Ovary (tissue), 9 donors: ENCODE results near the gene XRCC3. TPM values are rescaled to one million over a fixed set of nuclear protein-coding genes. Genes with fewer than 3 reads are reported as not detected.

Experiments used
- DNase-seq, 5 donors: peaks; one replicate each; pipeline ENCODE4 v3.0.0-alpha.2; 2019 to 2020
- H3K27ac ChIP-seq, 2 donors: fragments of 200-600 bp; one replicate each; pipeline versions ENCODE4 v1.5.1 to v1.8.0; 2019 to 2022
- H3K27me3 ChIP-seq: fragments of 200-600 bp; one replicate; pipeline ENCODE4 v1.8.0; 2022
- H3K36me3 ChIP-seq: fragments of 200-600 bp; sonication (generic); one replicate; pipeline ENCODE4 v1.5.1; 2019
- H3K4me1 ChIP-seq: one replicate; pipeline ENCODE4 v1.8.1; 2013; ENCODE audit warnings: mild to moderate bottlenecking, moderate library complexity; ENCODE audit not compliant: insufficient read depth
- H3K4me3 ChIP-seq: fragments of 200-600 bp; sonication (generic); one replicate; pipeline ENCODE4 v1.5.1; 2017
- H3K9me3 ChIP-seq, 2 donors: fragments of 200-600 bp in 1 of 2; sonication (generic) in 1 of 2; one replicate each; pipeline versions ENCODE4 v1.5.1 to v1.8.1; 2013 to 2019; ENCODE audit warnings: mild to moderate bottlenecking in 1 of 2, moderate library complexity in 1 of 2
- EP300 ChIP-seq: sonication (generic); formaldehyde crosslinking; IDR thresholded peaks from one replicate; pipeline ENCODE4 v1.6.1; 2017; ENCODE audit warnings: antibody characterized with exemption
- POLR2A ChIP-seq: fragments of 450-650 bp; IDR thresholded peaks from one replicate; pipeline ENCODE4 v1.6.1; 2017; ENCODE audit warnings: antibody characterized with exemption, mild to moderate bottlenecking, moderate library complexity
- WGBS, 3 donors: extraction: QIAGEN DNeasy Blood & Tissue Kit in 1 of 3; methylation state at CpG; one replicate each; pipeline versions ENCODE4 v1.1.5 to v1.1.7; 2013 to 2017; 5-methylcytosine and 5-hydroxymethylcytosine counted together
- intact Hi-C, 4 donors: fragments of 100-400 bp; cut with DNase I; formaldehyde crosslinking; loops; one replicate each; pipeline versions ENCODE4 v1.11.0 to v1.15.1; 2022 to 2023
- polyA plus RNA-seq, 2 donors: library from polyadenylated mRNA; stranded (reverse); fragments of 200-250 nt in 1 of 2; fragments of 350-450 nt in 1 of 2; fragmentation: Illumina TruSeq in 1 of 2; extraction: RNeasy Lipid Tissue Mini Kit (QIAGEN cat#74804) in 1 of 2; gene quantifications; one replicate each; pipeline ENCODE4 v1.2.3, GENCODE V29; 2013 to 2014
- total RNA-seq, 7 donors: library from RNA; depleted of rRNA in 2 of 7; stranded (reverse); fragments of >200 nt in 2 of 7; fragmentation: NEBNext Ultra II Directional in 3 of 7; extraction: Animal tissue kit (Norgen Biotek cat#: 25700) in 3 of 7; gene quantifications; one replicate each; pipeline versions ENCODE4 v1.1.0 to v1.2.4, GENCODE V29; 2016 to 2023
- TF ChIP-seq, protein P1 (sequence below), 3 donors: fragments of 450-650 bp in 2 of 3; fragments of 200-600 bp in 1 of 3; IDR thresholded peaks; one replicate each; pipeline versions ENCODE4 v1.5.1 to v1.8.0; 2016 to 2022; ENCODE audit warnings: antibody characterized with exemption in 3 of 3, mild to moderate bottlenecking in 1 of 3
- donor health status: DM: no; HTN: no; CAD: no; lungs with moderate emphysema.
- donor health status: DM: no; HTN: no; CAD: no.
- donor health status: Bipolar disorder and iron deficiency.
- donor health status: DM: yes; HTN: yes; CAD: no.
- donor health status: DM: no; HTN: no; CAD: no.
- donor health status: DM: yes; HTN: yes; CAD: no.

Gene XRCC3
- total and polyA plus RNA-seq, 9 donors: 1.4 to 8.5 (median 3.7) TPM

DNA sequence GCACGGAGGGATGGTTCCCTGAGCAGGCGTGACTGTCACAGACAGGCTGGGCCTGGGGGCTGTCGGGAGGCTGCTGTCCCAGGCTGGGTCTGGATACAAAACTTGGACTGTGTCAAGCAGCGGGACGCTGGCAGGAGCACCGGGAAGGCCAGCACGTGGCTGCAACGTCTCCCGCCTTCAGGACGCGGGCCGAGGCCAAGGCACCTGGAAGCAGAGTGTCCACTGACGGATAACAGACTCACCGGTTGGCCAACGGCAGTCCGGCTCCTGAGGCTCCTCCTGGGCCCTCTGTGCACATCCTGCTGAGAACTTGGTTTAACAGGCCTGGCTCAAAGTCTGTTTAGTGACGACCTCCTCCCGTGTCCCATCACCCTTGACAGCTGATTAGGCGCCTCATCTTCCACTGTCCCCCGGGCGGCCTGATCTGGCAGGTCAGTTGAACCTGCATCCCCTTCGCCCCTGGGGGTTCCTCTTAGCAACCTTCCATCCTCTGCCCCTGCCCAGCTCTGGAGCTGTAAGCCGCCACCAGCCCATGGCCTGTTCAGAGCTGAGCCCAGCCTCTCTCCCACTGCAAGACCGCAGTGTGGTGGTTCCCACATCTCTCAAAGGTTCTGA lies 2.5 kb downstream of the XRCC3 start:
- Histone ChIP-seq H3K27me3 (no peaks in the 10 kb centered on the region), H3K36me3 (no peaks in the 10 kb centered on the region), H3K4me3 (no peak overlapping the region), H3K9me3 (no peaks in the 10 kb centered on the region), H3K4me1 (peaks cover 20% of the 10 kb centered on the region), H3K27ac (no peak overlapping the region)
- intact Hi-C loops: no loop called here
- 68 to 76% (median 69%) methylated on average over 24 of the region's 24 CpGs for WGBS, 3 donors
- DNase-seq: peak in 1 of 5 donors; percentile 46
- TF ChIP-seq EP300 (no peak), POLR2A (no peak)

DNA sequence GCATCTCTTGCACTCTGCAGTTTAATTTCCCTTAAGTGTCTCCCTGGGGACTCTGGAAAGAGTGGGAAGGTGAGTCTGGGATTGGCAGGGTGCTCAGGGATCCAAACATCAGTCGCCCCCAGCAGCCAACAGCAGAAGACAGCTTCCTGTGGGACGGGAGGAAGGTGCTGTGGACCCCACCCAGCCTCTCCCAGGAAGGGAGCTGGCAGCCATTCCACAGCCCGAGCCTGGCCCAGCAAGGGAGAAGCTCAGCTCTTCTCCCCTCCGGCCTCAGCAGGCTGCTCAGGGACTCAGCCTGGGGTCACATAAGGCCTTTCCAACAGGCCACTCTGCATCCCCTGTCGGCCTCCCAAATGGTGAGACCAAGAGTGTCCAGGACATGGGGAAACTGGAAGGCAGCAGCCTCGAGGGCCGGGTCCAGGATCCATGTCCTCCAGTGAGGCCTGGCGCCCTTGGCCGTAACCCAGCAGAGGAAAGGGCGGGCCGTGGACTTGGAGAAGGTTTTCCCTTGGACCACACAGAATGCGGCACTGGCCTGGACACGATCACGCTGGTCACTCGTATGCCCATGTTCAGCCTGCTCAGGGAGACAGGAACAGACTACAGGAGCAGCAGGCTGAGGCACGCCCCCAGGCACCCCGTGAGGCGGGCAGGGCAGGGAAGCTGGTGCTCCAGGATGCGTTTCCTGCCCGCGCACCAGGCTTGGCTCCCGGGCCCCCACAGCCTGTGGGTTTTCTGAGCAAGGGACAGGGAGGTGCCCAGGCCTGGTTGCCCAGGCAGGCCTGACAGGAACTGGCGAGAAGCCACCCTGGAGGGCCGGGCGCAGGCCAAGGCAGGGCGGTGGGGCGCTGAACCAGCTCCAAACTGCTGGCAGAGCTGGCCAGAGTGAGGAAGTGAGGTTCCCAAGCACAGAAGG lies 3.5 kb downstream of the XRCC3 start:
- H3K4me1 ChIP-seq: peaks cover 16% of the 10 kb centered on the region
- no peaks in the 10 kb centered on the region for H3K9me3 ChIP-seq
- H3K36me3 ChIP-seq: no peaks in the 10 kb centered on the region
- TF ChIP-seq POLR2A: no peak
- TF ChIP-seq, protein P1, sequence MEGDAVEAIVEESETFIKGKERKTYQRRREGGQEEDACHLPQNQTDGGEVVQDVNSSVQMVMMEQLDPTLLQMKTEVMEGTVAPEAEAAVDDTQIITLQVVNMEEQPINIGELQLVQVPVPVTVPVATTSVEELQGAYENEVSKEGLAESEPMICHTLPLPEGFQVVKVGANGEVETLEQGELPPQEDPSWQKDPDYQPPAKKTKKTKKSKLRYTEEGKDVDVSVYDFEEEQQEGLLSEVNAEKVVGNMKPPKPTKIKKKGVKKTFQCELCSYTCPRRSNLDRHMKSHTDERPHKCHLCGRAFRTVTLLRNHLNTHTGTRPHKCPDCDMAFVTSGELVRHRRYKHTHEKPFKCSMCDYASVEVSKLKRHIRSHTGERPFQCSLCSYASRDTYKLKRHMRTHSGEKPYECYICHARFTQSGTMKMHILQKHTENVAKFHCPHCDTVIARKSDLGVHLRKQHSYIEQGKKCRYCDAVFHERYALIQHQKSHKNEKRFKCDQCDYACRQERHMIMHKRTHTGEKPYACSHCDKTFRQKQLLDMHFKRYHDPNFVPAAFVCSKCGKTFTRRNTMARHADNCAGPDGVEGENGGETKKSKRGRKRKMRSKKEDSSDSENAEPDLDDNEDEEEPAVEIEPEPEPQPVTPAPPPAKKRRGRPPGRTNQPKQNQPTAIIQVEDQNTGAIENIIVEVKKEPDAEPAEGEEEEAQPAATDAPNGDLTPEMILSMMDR (IDR thresholded peaks at IDR 0.05): no peak
- TF ChIP-seq EP300: no peak
- H3K4me3 ChIP-seq: no peak overlapping the region
- H3K27me3 ChIP-seq: no peaks in the 10 kb centered on the region
- peak in 1 of 5 donors; percentile 65 for DNase-seq
- 53 to 59% (median 55%) methylated on average over 21 to 27 of the region's 27 CpGs for WGBS, 3 donors
- intact Hi-C loops: no loop called here
- no peak overlapping the region for H3K27ac ChIP-seq

DNA sequence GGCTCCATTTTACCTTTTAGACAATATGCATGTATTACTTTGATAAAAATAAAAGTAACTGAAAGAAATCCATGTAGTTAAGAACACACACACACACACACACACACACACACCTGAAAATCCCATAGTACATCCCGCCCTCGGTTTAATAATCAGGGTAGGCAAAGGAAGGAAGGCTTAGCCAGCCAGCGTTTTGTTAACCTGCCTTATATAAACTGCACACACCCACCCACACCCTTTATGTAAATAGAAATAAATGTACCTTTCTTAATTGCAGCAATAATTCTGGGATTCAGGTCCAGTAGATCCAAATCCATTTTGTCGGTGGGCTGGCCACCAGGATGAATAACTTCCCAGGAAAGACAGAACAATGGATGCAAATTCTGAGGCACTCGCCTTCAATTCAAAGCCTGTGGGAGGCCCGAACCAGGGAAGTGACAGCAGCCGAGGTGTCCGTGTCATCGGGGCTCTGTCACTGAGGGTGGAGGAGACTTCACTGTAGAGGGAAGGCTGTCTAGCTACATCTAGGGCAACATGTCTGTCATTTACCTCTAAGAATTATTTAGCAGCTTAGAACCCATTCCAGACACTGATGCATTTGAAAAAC lies 4.4 kb downstream of the XRCC3 start:
- H3K4me3 ChIP-seq: no peak overlapping the region
- no peaks in the 10 kb centered on the region for H3K27me3 ChIP-seq
- H3K36me3 ChIP-seq: no peaks in the 10 kb centered on the region
- H3K9me3 ChIP-seq: no peaks in the 10 kb centered on the region
- intact Hi-C loops: no loop called here
- H3K4me1 ChIP-seq: peaks cover 16% of the 10 kb centered on the region
- TF ChIP-seq POLR2A (no peak), EP300 (no peak)
- TF ChIP-seq, protein P1 (IDR thresholded peaks at IDR 0.05): no peak
- WGBS, 3 donors: 70 to 81% (median 76%) methylated on average over 9 of the region's 9 CpGs
- no peak overlapping the region for H3K27ac ChIP-seq
- DNase-seq: no peak

DNA sequence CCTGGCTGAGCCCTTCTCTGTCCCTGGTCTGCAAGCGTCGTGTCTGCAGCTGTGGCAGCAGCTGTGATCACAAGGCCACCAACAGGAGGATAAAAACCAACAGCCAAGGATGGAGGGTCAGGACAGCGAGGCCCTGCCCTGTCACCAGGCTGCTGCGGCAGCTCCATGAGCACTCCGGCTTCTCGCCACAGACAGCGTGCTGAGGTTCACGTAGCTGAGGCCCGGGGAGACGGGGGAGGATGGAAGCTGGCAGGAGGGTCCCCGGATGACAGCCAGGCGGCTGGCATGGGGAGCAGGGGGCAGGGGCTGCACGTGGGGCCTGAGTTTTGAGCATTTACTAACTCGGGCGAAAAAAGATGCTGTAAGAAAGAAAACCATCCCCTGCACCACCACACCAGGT lies 5.4 kb downstream of the XRCC3 start:
- peaks cover 21% of the 10 kb centered on the region for H3K4me1 ChIP-seq
- intact Hi-C loops: no loop called here
- DNase-seq: no peak
- no peak overlapping the region for H3K27ac ChIP-seq
- no peaks in the 10 kb centered on the region for H3K36me3 ChIP-seq
- H3K9me3 ChIP-seq: no peaks in the 10 kb centered on the region
- 81 to 85% (median 85%) methylated on average over 15 of the region's 15 CpGs for WGBS, 3 donors
- no peaks in the 10 kb centered on the region for H3K27me3 ChIP-seq
- no peak overlapping the region for H3K4me3 ChIP-seq
- no peak for TF ChIP-seq POLR2A
- TF ChIP-seq, protein P1 (IDR thresholded peaks at IDR 0.05): no peak
- TF ChIP-seq EP300: no peak
